ENCODE measurements around the gene AGR3.
"Not testable (repeated sequence)": the region's sequence is repeated elsewhere in the genome, so short reads cannot be mapped to it uniquely, and the experiment has no call there.

AGR3 gene

DNA sequence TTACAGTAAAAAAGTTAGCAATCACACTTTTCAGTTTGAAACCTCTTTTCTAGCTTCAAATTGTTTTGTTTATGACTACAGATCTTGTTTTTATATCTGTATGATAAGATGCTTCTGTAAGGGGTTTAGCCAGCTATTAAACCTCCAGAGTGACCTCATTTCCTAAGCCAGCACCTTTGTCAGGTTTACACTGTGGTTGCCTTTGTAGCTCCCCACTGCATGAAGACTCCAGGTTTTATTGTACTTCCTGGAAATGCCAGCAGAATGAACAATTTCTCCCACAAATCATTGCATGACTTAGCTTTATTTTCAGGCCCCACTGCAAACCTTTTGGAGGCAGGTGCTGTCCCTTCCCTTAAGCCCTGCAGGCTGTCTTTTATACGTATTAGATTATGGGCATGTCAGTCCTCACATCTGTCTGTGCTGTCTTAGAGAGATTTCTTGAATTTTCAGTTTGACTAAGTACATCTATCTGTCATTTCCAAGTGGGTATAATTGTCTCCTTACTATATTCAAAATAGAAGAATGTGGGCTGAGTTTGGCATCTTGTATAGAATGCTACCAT is 8.2 kb upstream of the AGR3 start:
- no peak for DNase-seq

DNA sequence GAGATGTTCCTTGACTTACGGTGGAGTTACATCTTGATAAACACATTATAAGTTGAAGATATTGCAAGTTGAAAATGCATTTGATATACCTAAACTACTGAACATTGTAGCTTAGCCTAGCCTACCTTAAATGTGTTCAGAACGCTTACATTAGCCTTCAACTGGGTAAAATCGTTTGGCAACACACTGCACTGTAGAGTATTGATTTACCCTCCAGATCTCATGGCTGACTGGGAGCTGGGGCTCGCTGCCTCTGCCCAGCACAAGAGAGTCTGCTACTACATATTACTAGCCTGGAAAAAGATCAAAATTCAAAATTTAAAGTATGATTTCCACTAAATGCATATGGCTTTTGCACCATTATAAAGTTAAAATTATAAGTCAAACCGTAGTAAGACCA is 7.5 kb upstream of the AGR3 start:
- no peak for DNase-seq

DNA sequence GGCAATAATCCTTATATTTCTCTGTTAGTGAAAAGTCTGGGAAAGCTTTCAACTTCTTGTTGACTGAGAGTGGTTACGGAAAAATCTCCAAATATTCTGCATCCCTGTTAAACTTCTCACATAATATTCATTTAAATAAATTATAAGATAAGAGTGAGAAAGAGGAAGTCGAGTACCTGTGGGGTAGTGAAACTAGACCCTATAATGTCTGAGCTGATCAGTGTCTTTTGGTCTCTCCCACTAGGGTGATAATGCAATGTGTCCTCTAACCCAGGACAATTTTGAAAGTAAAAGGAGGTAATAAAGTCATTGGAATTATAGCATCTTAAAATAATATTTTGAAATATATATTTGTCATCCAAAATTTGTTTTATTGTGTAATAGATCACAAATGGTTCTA is 2.1 kb upstream of the AGR3 start:
- no peak for DNase-seq

DNA sequence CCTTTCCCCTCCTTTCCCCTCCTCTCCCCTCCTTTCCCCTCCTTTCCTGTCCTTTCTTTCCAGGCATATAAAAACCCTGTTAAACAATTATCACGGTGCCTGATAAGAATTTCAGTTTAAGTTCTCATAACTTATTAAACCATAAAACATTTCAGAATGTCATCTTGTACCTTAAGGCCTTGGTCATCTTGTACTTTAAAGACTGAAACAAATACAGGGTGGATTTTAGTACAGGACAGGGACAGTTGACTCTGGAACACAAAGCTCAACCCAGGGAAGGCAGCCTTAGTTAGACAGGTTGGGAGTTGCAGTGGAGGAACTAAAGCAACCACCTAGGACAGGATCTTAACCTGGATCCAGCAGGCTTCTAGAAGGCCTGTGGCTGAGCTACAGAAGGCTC is 1.2 kb downstream of the AGR3 start:
- DNase-seq: no peak

DNA sequence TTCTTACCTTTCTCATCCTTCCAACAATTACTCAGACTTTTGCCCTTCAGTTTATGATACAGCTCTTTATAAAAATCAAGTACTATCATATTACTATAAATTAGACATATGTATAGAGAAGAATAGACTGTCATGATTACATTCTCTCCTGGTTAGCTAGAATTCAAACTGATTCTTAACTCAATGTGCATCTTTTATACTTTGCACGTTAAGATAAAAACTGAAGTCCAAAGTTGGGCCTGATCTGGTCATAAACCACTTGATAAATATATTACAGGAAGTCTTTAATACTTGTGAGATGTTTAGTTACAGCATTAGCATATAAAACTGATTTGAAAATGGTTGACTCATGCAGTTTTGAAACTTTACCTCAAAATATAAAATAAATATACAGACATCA is 2.6 kb downstream of the AGR3 start:
- no peak for DNase-seq

DNA sequence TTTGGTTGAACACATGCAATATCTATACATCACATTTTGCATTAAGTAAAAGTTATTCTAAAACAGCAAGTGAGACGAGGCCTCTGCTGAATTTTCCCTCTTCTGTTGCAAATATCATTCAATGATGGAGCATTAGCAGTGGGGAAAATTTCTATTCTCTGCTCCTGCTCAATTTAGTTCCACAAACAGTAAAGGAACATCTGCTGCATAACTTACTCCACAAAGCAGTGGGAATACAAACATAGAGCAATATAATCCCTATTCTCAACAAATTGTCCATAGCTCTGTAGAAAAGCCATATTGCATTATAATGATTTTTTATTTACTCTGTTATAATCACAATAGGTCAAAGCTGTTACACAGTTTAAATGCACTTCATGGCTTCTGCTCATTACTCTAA is 5.9 kb downstream of the AGR3 start:
- no peak for DNase-seq

DNA sequence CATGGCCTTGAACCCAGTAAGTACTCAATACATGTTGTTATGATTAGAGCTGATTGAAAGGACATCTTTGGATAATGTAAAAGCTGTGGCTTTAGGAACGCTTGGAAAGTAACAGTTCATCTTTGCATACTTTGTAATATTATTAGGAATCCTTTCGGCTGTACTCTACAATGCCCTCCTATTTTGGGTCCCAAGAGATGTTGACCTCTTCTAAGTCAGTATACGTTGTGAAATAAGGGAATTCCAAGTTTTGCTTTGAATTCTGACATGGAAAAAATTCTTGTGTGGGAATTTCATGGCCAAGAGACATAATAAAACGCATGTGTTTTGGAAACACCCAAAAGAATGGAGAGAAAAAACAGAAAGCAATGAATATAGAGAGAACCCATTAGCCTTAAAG is 7.7 kb downstream of the AGR3 start:
- no peak for DNase-seq

DNA sequence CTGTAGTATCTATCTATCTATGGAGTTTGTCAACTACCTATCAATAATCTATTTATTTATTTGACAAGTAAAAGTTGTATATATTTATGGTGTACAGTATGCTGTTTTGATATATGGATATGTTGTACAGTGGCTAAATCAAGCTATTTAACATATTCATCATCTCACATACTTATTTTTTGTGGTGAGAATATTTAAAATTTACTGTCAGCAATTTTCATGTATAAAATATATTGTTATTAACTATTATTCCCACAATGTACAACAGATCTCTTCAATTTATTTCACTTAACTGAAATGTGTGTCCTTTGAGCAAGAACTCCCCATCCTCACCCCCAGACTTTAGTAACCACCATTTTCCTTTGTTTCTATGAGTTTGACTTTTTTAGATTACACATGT is 14.5 kb downstream of the AGR3 start:
- no peak for DNase-seq

DNA sequence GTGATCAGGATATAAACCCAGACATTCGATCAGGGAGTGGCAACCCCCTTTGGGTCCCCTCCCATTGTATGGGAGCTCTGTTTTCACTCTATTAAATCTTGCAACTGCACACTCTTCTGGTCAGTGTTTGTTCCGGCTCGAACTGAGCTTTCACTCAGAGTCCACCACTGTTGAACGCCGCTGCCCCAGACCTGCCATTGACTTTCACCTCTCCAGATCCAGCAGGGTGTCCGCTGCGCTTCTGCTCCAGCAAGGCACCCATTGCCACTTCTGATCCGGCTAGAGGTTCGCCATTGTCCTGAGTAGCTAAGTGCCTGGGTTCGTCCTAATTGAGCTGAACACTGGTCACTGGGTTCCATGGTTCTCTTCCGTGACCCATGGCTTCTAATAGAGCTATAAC is 28.6 kb downstream of the AGR3 start:
- DNase-seq: not testable (repeated sequence)

DNA sequence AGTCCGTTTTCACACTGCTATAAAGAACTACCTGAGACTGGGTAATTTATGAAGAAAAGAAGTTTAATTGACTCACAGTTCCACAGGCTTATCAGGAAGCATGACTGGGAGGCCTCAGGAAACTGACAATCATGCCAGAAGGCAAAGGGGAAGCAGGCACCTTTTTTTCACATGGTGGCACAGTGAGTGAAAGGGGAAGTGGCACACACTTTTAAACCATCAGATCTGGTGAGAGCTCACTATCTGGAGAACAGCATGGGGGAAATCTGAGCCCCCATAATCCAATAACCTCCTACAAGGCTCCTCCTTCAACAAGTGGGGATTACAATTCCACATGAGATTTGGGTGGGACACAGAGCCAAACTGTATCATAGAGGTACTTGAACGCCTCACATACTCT is 30.0 kb downstream of the AGR3 start:
- DNase-seq: no peak

DNA sequence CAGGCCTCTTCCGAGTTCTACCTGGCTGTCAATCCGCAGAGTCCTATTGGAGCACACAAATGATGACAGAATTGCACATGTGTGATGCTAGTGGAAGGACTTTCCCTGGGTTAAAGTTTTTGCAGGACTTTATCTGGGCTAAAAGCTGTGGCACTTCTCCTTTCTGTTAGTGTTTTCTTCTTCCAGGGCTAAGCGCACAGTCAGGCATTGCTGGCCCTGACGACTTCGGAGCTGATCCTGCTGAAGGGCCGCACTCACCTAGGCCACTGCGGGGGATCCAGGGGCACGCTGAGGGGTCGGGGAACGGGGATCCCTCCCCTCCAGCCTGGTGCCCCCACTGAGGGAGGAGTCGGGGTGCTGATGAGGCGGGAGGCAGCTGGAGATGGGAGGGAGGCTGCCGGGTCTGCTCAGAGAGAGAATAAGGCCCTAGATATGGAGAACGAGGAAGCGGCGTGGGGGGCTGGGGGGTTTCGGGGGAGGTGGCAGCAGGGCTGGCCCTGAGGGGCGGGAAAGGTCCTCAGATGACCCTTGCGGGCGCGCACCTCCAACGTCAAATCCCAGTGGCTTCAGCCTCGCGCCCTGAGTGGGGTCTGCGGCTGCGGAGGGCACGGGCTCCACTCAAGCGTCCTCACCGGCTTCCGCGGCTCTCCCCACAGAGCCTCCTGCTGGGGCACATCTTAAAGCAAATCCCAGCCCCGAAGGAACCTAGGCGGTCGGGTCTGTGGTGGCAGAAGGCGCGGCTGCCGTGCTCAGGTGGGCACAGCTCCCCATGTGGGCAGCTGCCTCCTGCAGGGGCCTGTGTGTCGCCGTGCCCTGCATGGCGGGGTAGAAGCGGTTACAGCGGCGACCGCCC is 30.9 kb downstream of the AGR3 start:
- no peak for DNase-seq

DNA sequence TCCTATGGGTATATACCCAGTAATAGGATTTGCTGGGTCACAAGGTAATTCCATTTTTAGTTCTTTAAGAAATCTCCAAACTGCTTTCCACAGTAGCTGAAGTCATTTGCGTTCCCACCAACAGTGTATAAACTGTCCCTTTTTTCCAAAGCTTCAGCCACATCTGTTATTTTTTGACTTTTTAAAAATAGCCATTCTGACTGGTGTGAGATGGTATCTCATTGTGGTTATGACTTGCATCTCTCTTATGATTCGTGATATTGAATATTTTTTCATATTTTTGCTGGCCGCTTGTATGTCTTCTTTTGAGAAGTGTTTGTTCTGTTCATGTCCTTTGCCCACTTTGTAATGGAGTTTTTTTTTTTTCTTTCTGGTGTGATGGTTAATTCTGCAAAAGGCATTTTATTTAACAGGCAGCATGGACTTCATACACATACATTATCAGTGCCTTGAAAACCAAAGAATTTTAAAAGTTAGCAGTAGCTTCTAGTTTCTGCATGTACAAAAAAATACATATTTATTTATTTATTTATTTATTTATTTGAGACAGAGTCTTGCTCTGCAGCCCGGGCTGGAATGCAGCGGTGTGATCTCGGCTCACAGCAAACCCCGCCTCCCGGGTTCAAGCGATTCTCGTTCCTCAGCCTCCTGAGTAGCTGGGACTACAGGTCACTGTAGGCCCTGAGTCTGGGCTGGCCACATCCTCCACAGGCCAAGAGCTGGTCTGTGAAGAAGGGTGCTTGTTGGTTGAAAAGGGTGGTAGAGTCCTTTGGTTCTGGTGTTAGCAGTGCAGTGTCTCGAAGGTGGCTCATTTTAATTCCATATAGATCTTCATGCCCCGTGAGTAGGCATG is 32.3 kb downstream of the AGR3 start:
- DNase-seq: no peak

DNA sequence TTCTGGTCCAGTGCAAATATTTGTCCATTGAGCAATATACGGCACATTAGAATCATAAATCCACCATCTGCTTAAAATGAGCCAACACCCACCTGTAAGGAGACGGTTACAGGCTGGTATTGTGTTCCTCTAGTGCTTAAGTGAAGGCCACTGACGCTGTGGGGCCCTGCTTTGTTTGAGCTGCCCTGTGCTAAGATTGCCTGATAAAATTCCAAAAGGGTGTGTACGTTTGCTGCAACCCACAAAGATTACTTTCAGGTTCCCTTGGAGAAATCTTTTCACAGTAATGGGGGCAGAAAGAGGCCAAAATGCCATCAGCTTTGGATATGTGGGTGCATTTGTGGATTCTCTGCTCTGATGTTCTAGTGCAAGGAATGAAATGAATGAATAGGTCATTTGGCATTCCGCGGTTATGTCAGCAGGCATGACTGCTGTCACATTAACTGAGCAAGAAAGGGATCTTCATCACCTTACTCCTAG is 34.4 kb downstream of the AGR3 start:
- no peak for DNase-seq

DNA sequence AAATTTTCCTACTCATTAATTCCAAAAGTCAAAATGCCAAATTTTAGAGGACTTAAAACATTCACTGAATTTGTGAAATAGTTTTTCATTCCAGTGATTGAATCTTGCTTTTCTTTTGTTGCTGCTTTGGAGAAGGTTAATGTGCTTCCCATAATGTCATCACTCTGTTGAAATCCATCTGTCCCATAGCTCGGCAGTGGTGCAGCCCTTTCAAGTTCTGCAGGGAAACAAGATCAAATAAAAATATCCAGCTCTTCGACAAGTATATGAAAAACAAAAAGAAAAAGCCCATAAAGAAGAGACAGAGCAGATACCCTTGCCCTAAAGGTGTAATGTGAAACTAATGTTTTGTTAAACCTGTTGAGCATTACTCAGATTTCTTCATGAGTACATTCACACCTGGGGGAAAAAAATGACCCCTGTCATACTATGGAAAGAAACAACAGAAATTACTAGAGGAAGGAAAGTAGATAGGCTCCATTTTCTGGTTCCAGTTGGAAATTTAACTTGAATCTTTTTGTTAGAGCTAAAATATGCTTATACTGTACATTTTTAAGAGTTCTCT is 35.1 kb downstream of the AGR3 start:
- no peak for DNase-seq

DNA sequence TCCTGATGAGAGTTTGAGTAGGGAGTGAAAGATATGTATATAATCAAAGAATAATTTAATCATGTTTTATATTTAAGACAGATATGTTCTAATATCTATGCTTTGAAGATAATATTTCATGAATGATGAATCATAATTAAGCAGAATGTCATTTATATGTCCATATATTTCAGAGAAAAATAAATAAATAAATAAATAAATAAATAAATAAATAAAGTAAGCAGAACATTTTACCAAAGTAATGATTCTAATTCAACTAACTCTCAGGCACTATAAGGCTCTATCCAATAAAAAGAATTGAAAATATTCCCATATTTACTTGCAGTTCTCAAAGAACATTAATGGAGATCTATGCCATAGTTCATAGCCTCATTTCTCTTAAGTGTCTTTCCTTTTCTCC is 36.0 kb downstream of the AGR3 start:
- no peak for DNase-seq

DNA sequence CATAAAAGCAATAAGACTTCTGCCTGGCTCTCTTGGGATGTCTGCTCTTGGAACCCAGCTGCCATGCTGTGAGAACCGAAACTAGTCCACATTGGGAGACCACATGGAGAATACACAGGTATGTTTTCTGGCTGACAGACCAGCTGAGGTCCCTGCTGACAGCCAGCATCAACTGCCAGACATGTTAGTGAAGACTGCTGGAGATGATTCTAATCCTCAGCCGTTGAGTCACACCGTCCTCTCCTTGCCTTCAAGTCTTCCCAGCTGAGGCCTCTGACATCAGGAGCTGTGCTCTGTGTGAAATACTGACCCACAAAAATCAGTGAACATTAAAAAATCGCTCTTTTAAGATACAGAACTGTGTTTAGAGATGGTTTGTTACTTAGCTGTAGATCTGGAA is 40.1 kb downstream of the AGR3 start:
- DNase-seq: no peak

DNA sequence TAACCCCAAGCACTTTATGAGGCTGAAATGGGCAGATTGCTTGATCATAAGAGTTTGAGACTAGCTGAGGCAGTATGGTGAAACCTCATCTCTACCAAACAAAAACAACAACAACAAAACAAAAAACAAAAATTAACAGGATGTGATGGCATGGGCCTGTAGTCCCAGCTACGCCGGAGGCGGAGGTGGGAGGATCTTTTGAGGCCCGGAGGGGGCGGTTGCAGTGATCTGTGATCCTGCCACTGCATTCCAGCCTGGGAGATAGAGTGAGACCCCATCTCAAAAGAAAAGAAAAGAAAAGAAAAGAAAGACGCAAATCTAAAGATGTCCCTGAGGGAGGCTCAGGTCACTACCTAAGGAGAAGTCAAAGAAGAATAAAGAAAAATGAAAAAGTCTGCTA is 41.7 kb downstream of the AGR3 start:
- DNase-seq: no peak

DNA sequence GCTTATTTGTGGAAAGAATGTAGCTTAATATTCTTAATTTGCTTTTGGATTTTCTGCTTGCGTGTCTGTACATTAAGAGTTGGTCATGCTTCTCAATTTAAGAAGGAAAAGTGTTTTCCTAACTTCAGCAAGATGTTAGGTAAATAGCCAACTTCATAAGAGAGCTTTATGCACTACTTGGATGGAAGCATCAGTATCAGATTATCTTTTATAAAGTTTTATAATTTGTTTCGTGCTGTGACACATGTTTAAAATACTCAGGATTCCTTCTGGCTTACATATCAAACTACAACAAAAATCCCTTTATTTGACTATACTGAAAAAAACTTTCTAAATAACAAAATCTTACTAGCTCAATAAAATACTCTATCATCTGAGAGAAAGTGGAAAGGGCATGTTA is 42.1 kb downstream of the AGR3 start:
- DNase-seq: no peak

DNA sequence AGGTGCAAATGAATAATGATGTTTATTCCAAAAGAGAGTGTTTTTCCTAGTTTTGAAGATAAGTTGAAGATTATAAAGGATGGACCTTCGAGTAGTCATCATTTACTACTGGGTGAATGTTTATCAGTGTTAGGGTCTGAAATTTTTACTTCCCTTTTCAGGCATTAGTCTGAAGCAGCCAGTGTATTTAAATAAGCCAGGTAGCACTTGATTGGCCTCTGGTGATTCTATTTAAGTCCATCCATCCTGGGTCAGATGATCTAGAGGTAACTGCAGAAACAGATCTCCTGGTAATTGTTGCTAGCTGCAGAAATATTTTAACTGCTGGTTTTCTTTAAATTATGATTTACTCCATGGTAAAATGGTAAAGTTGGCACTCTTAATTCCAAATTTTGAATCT is 42.9 kb downstream of the AGR3 start:
- no peak for DNase-seq

DNA sequence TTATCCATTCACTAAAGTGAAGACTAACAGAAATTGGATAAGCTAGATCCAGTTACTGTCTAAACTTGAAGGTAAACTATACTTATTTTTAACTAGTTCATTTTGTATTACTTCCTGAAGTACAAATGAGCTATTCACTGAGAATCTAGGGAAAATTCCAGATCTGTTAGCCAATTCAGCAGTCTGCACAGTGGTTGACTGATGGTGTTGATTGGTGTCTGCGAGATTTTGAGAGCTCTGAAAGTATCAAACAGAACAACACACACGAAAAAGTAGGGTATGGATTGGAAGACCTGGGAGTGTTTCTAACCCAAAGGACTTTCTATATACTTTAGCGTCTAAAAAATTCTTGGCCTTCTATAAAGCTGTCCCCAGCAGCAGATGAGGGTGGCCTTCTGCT is 43.4 kb downstream of the AGR3 start:
- DNase-seq: no peak

DNA sequence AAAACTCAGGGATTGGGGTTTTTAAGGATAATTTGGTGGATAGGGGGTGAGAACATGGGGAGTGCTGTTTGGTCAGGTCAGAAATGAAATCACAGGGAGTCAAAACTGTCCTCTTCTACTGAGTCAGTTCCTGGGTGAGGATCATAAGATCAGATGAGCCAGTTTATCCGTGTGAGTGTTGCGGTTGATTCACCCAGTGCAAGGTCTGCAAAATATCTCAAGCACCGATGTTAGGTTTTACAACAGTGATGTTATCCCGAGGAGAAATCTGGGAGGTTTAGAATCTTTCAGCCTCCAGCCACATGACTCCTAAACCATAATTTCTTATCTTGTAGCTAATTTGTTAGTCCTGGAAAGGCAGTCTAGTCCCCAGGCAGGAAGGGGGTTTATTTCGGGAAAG is 45.3 kb downstream of the AGR3 start:
- DNase-seq: no peak

DNA sequence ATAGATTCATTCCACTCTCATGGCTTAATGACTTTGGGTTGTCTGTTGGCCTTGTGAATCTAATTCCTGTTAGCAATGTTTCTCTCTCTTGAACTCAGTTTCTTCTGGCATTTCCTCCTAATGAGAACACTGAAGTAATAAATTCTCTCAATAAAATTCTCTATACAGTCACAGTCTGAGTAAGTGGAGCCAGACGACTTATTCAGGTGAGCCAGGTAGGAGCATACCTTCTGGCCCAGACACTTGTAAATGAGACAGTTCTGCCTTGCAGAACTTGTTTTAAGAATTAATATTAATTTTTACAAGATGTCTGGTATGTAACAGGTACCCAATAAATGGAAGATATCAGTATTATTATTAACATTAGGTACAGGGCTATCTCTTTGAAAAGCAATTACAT is 48.4 kb downstream of the AGR3 start:
- DNase-seq: no peak

DNA sequence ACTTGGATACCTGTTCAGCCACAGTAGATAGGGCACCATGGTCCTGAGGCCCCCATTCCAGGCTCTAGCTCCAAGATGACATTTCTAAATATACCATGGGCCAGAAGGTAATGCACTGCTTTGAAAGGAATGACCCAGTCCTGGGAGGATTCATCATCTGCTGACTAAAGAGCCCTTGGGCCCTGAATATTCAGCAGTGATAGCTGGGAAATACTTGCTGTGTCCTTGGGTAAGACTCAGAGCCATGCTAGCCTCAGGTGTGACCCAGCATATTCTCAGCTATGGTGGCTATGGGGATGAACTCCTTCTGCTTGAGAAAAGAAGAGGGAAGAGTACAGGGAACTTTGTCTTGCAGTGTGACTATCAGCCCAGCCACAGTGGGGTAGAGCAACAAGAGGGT is 55.7 kb downstream of the AGR3 start:
- DNase-seq: no peak

DNA sequence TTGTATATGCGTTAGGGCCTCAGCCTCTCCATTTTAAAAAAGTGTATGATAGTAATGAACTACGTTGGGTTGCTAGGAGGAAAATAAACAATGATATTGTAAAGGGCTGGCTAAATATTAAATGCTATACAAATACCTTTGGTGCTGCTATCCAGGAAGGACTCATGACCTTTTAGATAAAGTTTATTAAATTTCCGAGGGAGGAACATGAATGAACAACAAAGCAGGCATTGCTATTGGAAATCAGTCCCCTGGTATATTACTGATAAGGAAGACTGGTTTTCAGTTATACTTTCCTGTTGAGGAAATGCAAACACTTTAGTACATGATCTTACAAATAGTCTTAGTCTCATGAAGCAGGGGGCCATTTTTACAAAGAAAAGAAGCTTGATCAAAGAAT is 59.8 kb downstream of the AGR3 start:
- no peak for DNase-seq
